ENCODE measurements around the gene CAMK1.
"Not testable (repeated sequence)": the region's sequence is repeated elsewhere in the genome, so short reads cannot be mapped to it uniquely, and the experiment has no call there.

The CAMK1 gene

DNA sequence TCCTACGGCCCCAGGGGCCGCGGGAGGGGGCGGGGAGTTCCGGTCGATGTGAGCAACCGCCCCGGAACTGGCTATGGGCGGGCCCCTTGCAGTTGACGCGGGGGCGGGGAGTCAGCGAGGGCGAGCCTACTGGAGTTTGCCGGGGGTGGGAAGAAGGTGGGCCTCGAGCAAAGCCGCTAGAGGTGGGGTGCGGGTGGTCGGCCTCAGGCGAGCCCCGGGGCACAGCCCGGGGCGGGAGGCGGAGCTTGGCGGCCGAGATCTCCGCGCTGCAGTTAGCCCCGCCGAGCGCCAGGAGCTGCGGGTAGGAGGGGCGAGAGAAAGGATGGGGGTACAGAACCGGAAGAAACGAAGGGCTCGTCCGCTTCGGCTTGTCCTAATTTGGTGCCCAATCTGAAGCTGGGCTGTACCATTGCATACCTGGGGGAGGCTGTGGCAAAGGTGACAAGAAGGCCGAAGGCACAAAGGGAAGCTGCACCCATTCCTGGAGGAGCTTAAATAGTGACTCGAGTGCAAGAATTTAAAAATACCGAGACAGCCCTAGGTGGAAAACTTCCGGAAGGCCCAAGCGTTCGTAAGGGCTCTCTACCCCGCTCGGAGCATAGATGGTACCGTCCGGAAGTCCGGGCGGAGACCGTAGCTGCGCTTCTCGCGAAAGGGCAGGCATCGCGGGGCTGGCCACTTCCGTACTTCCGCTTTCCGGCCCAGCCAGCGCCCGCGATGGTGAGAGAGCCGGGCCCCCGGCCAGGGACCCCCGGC, 22.8 kb upstream of the CAMK1 start, which contains the start of the genes ARPC4 and TADA3:
ARPC4 (plus strand) TSS at position 678 of the 756 bp plus-strand sequence; CDS start at position 718, 40 bp downstream.
TADA3 (minus strand) TSS at position 69 of the 756 bp plus-strand sequence. CDS start 1,007 bp downstream, outside the sequence.
- DNase-seq, result peak; percentile 86

DNA sequence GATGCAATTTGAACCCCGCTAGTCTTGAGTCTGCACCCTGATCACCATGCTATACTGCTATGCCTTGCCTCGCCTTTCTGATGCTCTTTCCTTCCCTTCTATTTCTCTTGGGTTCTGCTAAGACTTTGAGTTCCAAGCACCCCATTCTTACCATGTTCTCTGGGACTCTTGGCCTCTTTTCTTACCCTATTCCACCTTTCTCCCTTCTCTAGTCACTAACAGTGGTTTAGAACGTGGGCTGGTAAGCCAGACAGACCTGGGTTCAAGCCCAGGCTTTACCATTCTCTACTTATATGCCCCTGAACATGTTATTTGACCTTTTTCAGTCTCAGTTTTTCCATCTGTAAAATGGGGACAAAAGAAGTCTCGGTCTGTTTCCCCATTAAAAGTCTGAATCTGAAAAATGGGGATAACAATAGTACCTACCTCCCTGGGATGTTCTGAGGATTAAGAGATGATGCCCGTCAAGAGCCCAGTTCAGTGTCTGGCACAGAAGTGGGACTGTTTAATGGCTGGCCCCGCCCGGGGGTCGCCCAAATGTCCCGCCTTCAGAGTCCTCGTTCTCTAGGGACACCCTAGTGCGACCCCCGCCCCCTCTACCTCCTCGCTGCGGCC, 22.1 kb upstream of the CAMK1 start:
- DNase-seq, result no peak

DNA sequence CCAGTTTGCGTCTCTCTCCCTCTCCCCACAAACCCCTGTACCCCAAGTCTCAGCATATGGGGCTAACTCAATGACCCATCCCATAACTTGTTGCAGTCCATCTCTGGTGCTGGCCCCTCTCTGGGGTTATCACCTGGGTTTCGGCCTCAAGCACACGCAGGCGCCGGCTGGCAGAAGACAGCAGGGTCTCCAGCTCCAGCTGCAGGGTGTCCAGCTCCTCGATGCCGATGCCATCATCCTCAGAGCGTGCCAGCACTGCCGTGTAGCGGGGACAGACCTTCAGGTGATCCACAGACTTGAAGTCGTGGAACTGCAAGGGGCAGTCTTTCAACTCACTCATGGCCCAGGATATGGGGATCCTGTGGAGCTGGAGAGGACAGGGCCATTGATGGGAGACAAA, 21.4 kb upstream of the CAMK1 start:
- DNase-seq, result no peak

GRCh38 chr3:9787714-9788113, 18.0 kb upstream of the CAMK1 start:
- no peak for DNase-seq

GRCh38 chr3:9786825-9787669, 17.3 kb upstream of the CAMK1 start:
- DNase-seq, result no peak

DNA sequence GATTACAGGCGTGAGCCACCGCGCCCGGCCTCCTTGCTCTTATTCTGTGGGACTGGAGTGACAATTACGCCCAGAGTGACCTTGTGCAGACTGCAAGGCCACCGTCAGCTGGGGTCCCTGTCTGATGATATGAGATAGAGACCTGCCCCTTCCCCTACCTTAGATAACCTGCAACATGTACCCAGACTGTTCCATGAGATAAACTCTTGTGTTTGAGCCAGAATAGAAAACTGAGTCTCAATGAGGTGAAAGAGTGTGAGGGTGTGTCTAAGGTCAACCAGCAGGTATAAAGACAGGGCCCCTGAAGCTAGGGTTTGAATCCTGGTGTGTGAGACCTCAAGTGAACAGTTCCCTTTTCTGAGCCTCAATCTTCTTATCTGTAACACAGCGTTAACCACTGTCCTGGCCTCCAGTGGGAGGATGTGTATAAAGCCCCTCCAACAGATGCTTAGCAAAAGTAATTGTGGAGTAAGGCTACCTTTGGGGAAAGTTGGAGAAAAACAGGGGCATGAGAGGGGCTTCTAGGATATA, 16.5 kb upstream of the CAMK1 start:
- no peak for DNase-seq

DNA sequence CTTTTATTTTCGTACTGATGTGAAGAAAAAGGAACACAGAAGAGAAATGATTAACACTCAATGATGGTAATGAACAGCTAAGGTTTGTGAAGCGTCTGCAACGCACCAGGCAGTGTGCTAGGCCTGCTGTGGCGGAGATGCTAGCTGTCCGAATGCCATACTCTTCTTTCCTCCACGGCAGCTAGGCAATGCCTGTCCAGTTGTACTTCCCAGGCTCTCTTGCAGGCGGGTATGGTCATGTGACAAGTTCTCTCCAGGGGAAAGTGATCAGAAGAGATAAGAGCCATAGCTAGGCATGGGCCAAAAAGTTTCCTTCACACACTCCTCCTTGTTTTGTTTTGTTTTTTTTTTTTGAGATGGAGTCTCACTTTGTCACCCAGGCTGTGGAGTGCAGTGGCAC, 15.9 kb upstream of the CAMK1 start:
- no peak for DNase-seq

GRCh38 chr3:9784965-9785364, 15.2 kb upstream of the CAMK1 start:
- DNase-seq, result no peak

DNA sequence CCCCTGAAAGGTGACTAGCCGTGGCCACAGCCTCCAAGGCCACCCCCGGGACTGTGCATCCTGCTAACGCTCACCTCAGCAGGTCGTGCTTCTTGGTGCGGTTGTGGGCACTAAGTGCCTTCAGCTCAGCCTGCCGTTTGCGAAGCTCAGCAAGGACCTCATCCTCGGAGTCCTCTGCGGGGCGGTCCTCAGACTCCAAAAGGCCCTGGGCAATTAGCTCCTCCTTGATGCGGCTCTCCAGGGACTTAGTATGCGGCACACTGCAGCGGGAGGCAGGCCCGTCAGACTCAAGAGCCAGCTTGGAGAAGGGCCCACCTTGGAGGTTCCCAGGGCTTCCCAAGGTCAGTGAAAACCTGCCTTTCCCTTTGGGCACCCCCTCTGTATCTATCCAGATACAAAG, 14.2 kb upstream of the CAMK1 start:
- no peak for DNase-seq

DNA sequence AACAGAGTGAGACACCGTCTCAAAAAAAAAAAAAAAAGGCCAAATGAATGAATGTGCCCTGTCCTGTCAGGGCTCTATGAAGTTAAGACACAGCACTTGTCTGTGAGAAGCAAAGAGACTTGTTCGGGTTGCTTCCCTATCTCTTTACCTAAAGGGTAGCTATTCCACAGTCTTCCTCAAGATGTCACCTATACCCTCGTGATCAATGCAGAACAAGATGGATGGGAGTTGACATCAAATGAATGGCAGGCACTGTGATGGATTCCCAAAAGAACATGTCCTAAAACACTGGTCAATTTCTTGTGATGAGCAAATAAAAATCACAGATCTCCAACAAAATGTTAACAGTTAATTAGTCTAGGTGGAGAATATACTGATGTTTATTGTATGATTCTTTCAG, 13.0 kb upstream of the CAMK1 start:
- DNase-seq, result no peak

- no peak for DNase-seq
These were observed 12.3 kb upstream of the CAMK1 start for GRCh38 chr3:9781978-9782603.

DNA sequence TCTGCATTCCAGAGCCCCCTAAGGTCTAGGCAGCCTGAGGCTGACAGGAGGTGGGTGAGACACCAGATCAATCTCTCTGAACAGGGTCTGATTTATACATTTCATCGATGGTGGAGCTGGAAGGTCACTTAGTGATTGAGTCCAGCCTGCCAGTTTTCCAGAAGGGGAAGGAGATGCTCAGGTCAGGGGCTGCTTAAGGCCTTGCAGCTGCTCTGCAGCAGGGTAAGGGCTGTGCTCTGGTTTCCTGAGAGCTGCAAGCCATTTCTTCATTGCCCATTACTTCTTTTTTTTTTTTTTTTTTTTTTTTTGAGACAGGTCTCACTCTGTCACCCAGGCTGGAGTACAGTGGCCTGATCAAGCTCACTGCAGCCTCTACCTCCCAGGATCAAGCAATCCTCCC, 11.8 kb upstream of the CAMK1 start:
- no peak for DNase-seq

GRCh38 chr3:9780910-9781309, 11.2 kb upstream of the CAMK1 start:
- DNase-seq, result no peak

DNA sequence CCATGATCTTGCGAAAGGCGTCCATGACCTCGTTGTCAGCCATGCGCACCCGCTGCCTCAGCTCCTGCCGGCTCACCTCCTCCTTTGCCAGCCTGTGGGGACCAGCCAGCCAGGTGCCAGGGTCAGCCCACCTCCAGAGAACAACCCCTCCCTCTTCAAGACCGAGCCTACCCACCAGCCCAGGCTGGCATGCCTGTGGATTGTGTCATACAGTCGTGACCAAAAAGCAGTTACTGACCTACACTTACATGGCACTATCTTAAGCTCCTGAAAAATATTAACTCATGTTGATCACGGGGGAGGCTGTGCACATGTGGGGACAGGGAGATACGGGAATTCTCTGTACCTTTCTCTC, 10.7 kb upstream of the CAMK1 start:
- DNase-seq, result no peak

DNA sequence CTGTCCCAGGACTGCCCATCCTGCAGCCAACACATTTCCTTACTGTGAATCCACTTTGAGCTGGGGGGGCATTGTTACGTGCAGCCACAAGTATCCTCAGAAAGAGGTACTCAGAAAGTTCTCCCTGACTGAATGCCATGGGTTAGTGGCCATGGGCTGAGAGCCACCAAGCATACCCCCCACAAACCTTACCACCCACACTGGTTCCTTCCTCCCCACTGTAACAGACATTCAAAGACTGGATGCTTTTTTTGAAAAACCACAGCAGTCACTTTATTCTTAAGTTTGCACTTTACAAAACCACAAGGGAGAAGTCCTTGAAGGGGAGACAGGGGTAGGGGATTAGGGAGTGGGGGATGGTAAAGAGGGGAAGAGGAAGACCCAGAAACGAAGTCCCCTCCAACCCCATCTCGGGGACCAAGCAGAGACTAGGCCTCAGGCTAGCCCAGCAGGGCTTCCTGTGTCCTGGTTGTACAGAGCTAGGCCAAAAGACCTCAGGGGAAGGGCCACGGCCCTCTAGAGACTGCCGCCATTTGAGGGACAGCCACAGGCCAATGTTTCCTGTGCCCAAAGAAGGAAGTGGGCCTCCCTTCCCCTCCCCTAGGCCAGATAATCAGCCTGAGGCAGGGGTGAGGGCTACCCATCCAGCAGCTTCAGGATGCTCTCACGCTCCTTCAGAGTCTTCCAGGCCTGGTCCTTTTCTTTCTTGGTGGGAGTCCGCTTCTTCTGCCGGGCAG, 10.1 kb upstream of the CAMK1 start:
- DNase-seq, result no peak

DNA sequence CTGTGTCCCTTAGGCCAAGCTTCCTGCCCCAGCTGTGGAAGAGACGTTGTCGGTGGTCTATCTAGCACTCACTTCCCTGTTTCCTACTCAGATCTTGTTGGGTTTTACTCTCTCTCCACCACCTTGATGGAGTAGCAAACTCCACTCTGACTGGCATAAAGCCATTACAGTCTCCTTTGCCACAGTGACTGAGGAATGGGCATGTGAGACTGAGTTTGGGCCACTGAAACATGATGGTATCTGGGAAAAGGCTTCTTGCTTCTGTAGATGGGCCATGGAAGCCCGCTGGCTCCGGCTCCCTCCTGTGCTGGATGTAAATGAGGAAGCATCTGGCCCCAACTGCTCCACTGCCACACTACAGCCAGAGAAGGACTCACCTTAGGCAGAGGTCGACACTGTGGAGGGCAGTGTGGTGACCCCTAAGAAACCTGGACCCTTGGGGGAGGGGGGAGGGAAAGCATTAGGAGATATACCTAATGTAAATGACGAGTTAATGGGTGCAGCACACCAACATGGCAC, 9.4 kb upstream of the CAMK1 start:
- no peak for DNase-seq

GRCh38 chr3:9778143-9779074, 8.7 kb upstream of the CAMK1 start:
- DNase-seq, result no peak

DNA sequence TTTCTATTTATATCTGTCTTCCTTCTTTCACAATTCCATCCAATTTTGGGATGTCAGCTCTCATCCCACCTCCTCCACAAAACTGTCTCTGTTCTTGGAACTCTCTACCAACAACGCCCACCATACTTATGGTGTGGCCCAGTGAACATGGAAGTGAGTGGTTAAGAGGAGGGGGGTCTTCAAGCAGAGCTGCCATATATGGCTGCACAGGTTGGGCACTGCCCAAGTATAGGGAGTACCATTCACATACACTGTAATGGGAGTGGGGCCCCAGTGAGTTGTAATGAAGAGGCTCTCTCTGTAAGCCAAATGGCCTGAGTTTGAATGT, 7.9 kb upstream of the CAMK1 start:
- no peak for DNase-seq

DNA sequence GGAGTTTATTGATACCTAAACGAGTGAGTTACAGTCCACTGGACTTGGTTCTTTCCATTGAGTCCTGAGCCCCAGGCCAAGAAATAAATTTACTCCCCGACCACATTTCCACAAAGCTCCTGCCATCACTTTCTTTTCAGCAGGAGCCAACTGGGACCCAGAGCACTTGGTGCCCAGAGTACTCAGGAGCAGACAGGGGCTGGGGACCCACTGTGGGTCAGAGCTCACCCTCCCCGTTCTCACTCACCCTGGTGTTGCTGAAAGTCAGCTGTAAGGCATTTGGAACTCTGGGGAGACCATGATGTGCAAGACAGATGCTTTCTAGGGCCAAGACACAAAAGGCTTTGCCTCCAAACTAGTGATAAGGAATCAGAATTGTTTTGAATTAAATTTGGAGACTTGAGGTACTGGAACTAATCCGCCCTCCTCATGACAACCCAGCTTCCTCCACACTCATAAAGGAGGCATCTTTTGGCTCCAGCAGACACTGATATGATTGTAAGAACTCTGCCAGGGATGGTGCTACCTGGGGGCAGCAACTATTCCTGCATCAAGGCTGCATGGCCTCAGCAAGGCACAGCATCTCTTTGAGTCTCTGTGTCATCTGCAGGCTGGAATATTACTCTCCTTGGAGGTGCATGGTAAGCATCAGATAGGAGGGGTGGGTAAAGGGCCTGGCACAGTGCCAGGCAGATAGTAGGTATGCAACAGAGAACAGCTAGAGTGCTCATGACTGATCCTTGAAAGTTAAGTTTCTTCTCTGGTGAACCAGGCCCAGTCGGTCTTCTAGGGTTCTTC, 7.3 kb upstream of the CAMK1 start:
- DNase-seq, result no peak

- not testable (repeated sequence) for DNase-seq
These were observed 1.3 kb upstream of the CAMK1 start for GRCh38 chr3:9771007-9771406.

All from NCI-H1105 (cell line).